T-cell (primary cell): ENCODE data around the gene ABHD5. TPM values are rescaled to one million over a fixed set of nuclear protein-coding genes. Genes with fewer than 3 reads are reported as not detected.
"Not testable (repeated sequence)": the region's sequence is repeated elsewhere in the genome, so short reads cannot be mapped to it uniquely, and the experiment has no call there.

Experiments used
- ATAC-seq, 4 experiments: fragments of 200-7000 bp in 3 of 4; fragments of 150-1000 bp in 1 of 4; cut with Tn5 transposase; replicated peaks in 1 of 4; 1 replicate in 3 of 4; 2 replicates in 1 of 4; pipeline ENCODE4 v1.10.0; 2021; ENCODE audit warnings: moderate library complexity in 3 of 4, mild to moderate bottlenecking in 2 of 4, moderate number of reproducible peaks in 1 of 4
- CTCF ChIA-PET, 2 donors: fragments of 300-600 bp; sonication (Branson Sonifier 250); formaldehyde crosslinking; loops; one replicate each; lab custom pipeline; 2022; ENCODE audit warnings: antibody characterized with exemption in 2 of 2; lab: Charles Lee
- POLR2A ChIA-PET, 2 donors: fragments of 300-600 bp; sonication (Branson Sonifier 250); formaldehyde crosslinking; loops; one replicate each; lab custom pipeline; 2022; ENCODE audit warnings: antibody characterized with exemption in 2 of 2; lab: Charles Lee
- DNase-seq, 35 experiments: peaks; one replicate each; pipeline versions ENCODE4 v3.0.0 to v3.0.0-alpha.2; 2013 to 2023
- H3K27ac ChIP-seq: one replicate; pipeline ENCODE4 v1.5.1; 2013; ENCODE audit warnings: low read length
- H3K27me3 ChIP-seq, 2 experiments: replicated peaks in 1 of 2; 1 replicate in 1 of 2; 2 replicates in 1 of 2; pipeline versions ENCODE4 v1.6.1 to v1.7.0; 2013; ENCODE audit warnings: low read length in 1 of 2, mixed read lengths in 1 of 2; ENCODE audit not compliant: control insufficient read depth in 2 of 2, insufficient read depth in 2 of 2; ENCODE audit errors: extremely low read depth in 1 of 2
- H3K36me3 ChIP-seq, 2 donors: 1 replicate in 1 of 2; 2 replicates in 1 of 2; pipeline versions ENCODE4 v1.6.1 to v1.7.0; 2013; ENCODE audit warnings: low read length in 1 of 2; ENCODE audit not compliant: control insufficient read depth in 2 of 2, insufficient read depth in 1 of 2; ENCODE audit errors: extremely low read depth in 1 of 2
- H3K4me1 ChIP-seq, 2 experiments: 1 replicate in 1 of 2; 2 replicates in 1 of 2; pipeline versions ENCODE4 v1.6.1 to v1.7.0; 2013; ENCODE audit warnings: low read length in 2 of 2, mixed read lengths in 1 of 2; ENCODE audit not compliant: insufficient read depth in 2 of 2, control insufficient read depth in 1 of 2; ENCODE audit errors: extremely low read depth in 1 of 2
- H3K4me3 ChIP-seq, 2 donors: 1 replicate in 1 of 2; 2 replicates in 1 of 2; pipeline versions ENCODE4 v1.5.1 to v1.7.0; 2013; ENCODE audit warnings: mild to moderate bottlenecking in 2 of 2, low read length in 1 of 2, moderate library complexity in 1 of 2; ENCODE audit not compliant: control insufficient read depth in 1 of 2; ENCODE audit errors: extremely low read depth in 1 of 2
- H3K9me3 ChIP-seq: 2 replicates; pipeline ENCODE4 v1.7.0; 2013
- H3K27ac Mint-ChIP-seq, 2 donors: one replicate each; pipeline ENCODE4 v1.8.0; 2020 to 2021; ENCODE audit warnings: mild to moderate bottlenecking in 2 of 2, mixed read lengths in 2 of 2
- H3K27me3 Mint-ChIP-seq, 2 donors: one replicate each; pipeline ENCODE4 v1.8.0; 2021 to 2022; ENCODE audit warnings: mixed read lengths in 2 of 2
- H3K36me3 Mint-ChIP-seq: one replicate; pipeline ENCODE4 v1.8.0; 2021; ENCODE audit warnings: mixed read lengths
- H3K4me1 Mint-ChIP-seq, 3 donors: one replicate each; pipeline ENCODE4 v1.8.0; 2020 to 2022; ENCODE audit warnings: mixed read lengths in 3 of 3, mild to moderate bottlenecking in 1 of 3
- H3K4me3 Mint-ChIP-seq, 3 donors: one replicate each; pipeline ENCODE4 v1.8.0; 2020 to 2022; ENCODE audit warnings: mild to moderate bottlenecking in 3 of 3, mixed read lengths in 3 of 3, moderate library complexity in 3 of 3
- H3K9me3 Mint-ChIP-seq, 3 donors: one replicate each; pipeline ENCODE4 v1.8.0; 2020 to 2022; ENCODE audit warnings: mixed read lengths in 3 of 3
- WGBS: methylation state at CpG from one replicate; pipeline ENCODE4 v1.1.5; 2013; ENCODE audit warnings: missing lambda C conversion rate; ENCODE audit not compliant: insufficient coverage; 5-methylcytosine and 5-hydroxymethylcytosine counted together
- total RNA-seq, 35 experiments: library from RNA in 6 of 35; stranded (reverse) in 6 of 35; fragments of 120-200 nt in 1 of 35; gene quantifications; one replicate each; pipeline versions ENCODE4 v1.2.1 to v1.2.4 and lab custom pipeline; 2013 to 2026

Gene ABHD5
- total RNA-seq, 5 donors from 2014 or later (not counting 1 experiment from before 2014, with no cell fraction given) = 5.3 to 9.2 (median 8.2) TPM

- H3K4me3 Mint-ChIP-seq = no peak overlapping the region
- H3K27me3 Mint-ChIP-seq = peaks cover 9 to 17% of the 10 kb centered on the region in 2 donors
- CTCF ChIA-PET = no interaction called here
- H3K4me1 Mint-ChIP-seq = no peaks in the 10 kb centered on the region
- no peaks in the 10 kb centered on the region for H3K36me3 Mint-ChIP-seq
- H3K9me3 Mint-ChIP-seq = no peaks in the 10 kb centered on the region
- no CpG with 5 or more reads among the region's 5 CpGs for WGBS
- DNase-seq (no peak), ATAC-seq (no peak)
- H3K27ac ChIP-seq = no peak overlapping the region
- no peaks in the 10 kb centered on the region for H3K36me3 ChIP-seq
- no peaks in the 10 kb centered on the region for H3K9me3 ChIP-seq
- peaks cover 0 to 6% of the 10 kb centered on the region in 2 experiments for H3K27me3 ChIP-seq
- POLR2A ChIA-PET = no interaction called here
- H3K4me3 ChIP-seq = no peak overlapping the region
- no peak overlapping the region for H3K27ac Mint-ChIP-seq
- no peaks in the 10 kb centered on the region for H3K4me1 ChIP-seq
These were observed 19.9 kb upstream of the ABHD5 start for GRCh38 chr3:43670635-43671522.

- ChIA-PET POLR2A (no interaction called here), CTCF (no interaction called here)
- peaks cover 0 to 4% (median 0%) of the 10 kb centered on the region in 3 donors for H3K9me3 Mint-ChIP-seq
- peaks cover 0 to 9% of the 10 kb centered on the region in 2 donors for H3K27me3 Mint-ChIP-seq
- Histone ChIP-seq H3K9me3 (no peaks in the 10 kb centered on the region), H3K36me3 (no peaks in the 10 kb centered on the region), H3K27ac (no peak overlapping the region), H3K4me3 (no peak overlapping the region), H3K27me3 (peaks cover 0 to 6% of the 10 kb centered on the region in 2 experiments), H3K4me1 (no peaks in the 10 kb centered on the region)
- no peak for DNase-seq
- 80% methylated on average over 1 of the region's 3 CpGs for WGBS
- no peak for ATAC-seq
- peaks cover 2% of the 10 kb centered on the region for H3K36me3 Mint-ChIP-seq
- no peak overlapping the region for H3K4me3 Mint-ChIP-seq
- H3K4me1 Mint-ChIP-seq = no peaks in the 10 kb centered on the region
- no peak overlapping the region for H3K27ac Mint-ChIP-seq
These were observed 16.2 kb upstream of the ABHD5 start for GRCh38 chr3:43674345-43675085.

GRCh38 chr3:43675593-43675992 lies 15.1 kb upstream of the ABHD5 start:
- ChIA-PET POLR2A (no interaction called here), CTCF (no interaction called here)
- DNase-seq (no peak), ATAC-seq (no peak)
- Histone ChIP-seq H3K27ac (no peak overlapping the region), H3K4me1 (no peaks in the 10 kb centered on the region), H3K9me3 (no peaks in the 10 kb centered on the region), H3K4me3 (no peak overlapping the region), H3K36me3 (no peaks in the 10 kb centered on the region), H3K27me3 (no peaks in the 10 kb centered on the region)
- Mint-ChIP-seq H3K9me3 (peaks cover 0 to 4% (median 0%) of the 10 kb centered on the region in 3 donors), H3K27me3 (peaks cover 3 to 11% of the 10 kb centered on the region in 2 donors), H3K36me3 (peaks cover 3% of the 10 kb centered on the region), H3K4me3 (no peak overlapping the region), H3K4me1 (no peaks in the 10 kb centered on the region), H3K27ac (no peak overlapping the region)

- POLR2A ChIA-PET = no interaction called here
- peaks cover 0 to 4% (median 0%) of the 10 kb centered on the region in 3 donors for H3K9me3 Mint-ChIP-seq
- Histone ChIP-seq H3K36me3 (no peaks in the 10 kb centered on the region), H3K27ac (no peak overlapping the region), H3K27me3 (no peaks in the 10 kb centered on the region), H3K9me3 (no peaks in the 10 kb centered on the region), H3K4me3 (no peak overlapping the region), H3K4me1 (no peaks in the 10 kb centered on the region)
- H3K4me3 Mint-ChIP-seq = no peak overlapping the region
- H3K27me3 Mint-ChIP-seq = peaks cover 3 to 11% of the 10 kb centered on the region in 2 donors
- DNase-seq (no peak), ATAC-seq (no peak)
- CTCF ChIA-PET = no interaction called here
- no peak overlapping the region for H3K27ac Mint-ChIP-seq
- 40% methylated on average over 1 of the region's 1 CpG for WGBS
- H3K36me3 Mint-ChIP-seq = peaks cover 3% of the 10 kb centered on the region
- no peaks in the 10 kb centered on the region for H3K4me1 Mint-ChIP-seq
These were observed 14.3 kb upstream of the ABHD5 start for GRCh38 chr3:43676441-43676840.

- H3K27ac Mint-ChIP-seq, ATAC-seq, H3K9me3 ChIP-seq, H3K27me3 Mint-ChIP-seq, H3K4me3 Mint-ChIP-seq, CTCF ChIA-PET, H3K4me3 ChIP-seq, H3K4me1 Mint-ChIP-seq, H3K36me3 Mint-ChIP-seq, POLR2A ChIA-PET, H3K36me3 ChIP-seq, H3K9me3 Mint-ChIP-seq, H3K27ac ChIP-seq, DNase-seq, H3K4me1 ChIP-seq, H3K27me3 ChIP-seq: not testable (repeated sequence)
- WGBS = 100% methylated on average over 3 of the region's 8 CpGs
These were observed 12.4 kb upstream of the ABHD5 start for GRCh38 chr3:43678375-43678774.

- H3K27ac ChIP-seq, H3K9me3 ChIP-seq, H3K27me3 Mint-ChIP-seq, H3K27me3 ChIP-seq, H3K36me3 ChIP-seq, DNase-seq, H3K27ac Mint-ChIP-seq, H3K4me3 Mint-ChIP-seq, H3K9me3 Mint-ChIP-seq, ATAC-seq, H3K36me3 Mint-ChIP-seq, POLR2A ChIA-PET, H3K4me3 ChIP-seq, H3K4me1 ChIP-seq, CTCF ChIA-PET, H3K4me1 Mint-ChIP-seq: not testable (repeated sequence)
- 86% methylated on average over 3 of the region's 20 CpGs for WGBS
These were observed 11.8 kb upstream of the ABHD5 start for GRCh38 chr3:43678887-43679449.
